Measurements from ENCODE around the gene CCND1.
A peak's percentile ranks its signal among the peaks of the same experiment; 100 is the strongest.

CCND1 gene

DNA sequence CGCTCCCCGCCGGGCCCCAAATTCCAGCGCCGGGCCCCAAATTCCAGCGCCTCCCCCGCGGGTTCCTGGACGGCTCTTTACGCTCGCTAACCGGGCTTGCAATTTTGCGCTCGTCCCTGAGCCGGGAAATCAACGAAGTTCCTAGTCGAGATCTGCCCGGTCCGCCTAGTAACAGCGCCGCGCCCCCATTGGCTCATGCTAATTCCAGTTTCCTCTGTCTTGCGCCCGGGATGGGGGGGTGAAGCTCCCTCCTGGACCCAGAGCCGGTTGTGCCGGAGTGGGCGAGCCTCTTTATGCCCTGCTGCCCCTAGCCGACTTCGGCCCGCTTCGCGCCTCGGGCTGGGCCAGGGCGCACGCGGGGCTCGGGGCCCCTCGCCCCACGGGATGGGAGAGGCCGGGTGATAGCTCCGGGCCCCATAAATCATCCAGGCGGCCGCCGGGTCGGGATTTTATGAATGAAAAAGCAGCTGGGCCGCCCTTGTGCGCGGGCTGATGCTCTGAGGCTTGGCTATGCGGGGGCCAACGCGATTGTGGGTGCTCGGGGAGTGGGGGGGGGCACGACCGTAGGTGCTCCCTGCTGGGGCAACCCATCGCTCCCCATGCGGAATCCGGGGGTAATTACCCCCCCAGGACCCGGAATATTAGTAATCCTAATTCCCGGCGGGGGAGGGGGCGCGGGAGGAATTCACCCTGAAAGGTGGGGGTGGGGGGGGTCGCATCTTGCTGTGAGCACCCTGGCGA lies 1.8 kb upstream of the CCND1 start:
- DNase-seq (ENCODE audit: insufficient read length, low spot score) (no peak), FAIRE-seq (no peak)
- TF ChIP-seq TAF1 (IDR thresholded peaks at IDR 0.05; ENCODE audit: low read depth, low read length) (no peak), SPI1 (IDR thresholded peaks at IDR 0.05; ENCODE audit: low read depth, low read length) (no peak), POU2F2 (IDR thresholded peaks at IDR 0.05; ENCODE audit: low read depth, low read length) (no peak)

DNA sequence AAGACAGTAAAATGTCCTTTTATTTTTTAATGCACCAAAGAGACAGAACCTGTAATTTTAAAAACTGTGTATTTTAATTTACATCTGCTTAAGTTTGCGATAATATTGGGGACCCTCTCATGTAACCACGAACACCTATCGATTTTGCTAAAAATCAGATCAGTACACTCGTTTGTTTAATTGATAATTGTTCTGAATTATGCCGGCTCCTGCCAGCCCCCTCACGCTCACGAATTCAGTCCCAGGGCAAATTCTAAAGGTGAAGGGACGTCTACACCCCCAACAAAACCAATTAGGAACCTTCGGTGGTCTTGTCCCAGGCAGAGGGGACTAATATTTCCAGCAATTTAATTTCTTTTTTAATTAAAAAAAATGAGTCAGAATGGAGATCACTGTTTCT lies 1.1 kb upstream of the CCND1 start:
- TF ChIP-seq POU2F2 (IDR thresholded peaks at IDR 0.05; ENCODE audit: low read depth, low read length) = no peak
- no peak for TF ChIP-seq TAF1 (IDR thresholded peaks at IDR 0.05; ENCODE audit: low read depth, low read length)
- TF ChIP-seq PAX5 (IDR thresholded peaks at IDR 0.05; ENCODE audit: insufficient read depth, low read length, severe bottlenecking) = no peak
- no peak for TF ChIP-seq POLR2A (IDR thresholded peaks at IDR 0.05; ENCODE audit: low read depth, low read length)
- no peak for TF ChIP-seq POLR2AphosphoS5 (IDR thresholded peaks at IDR 0.05; ENCODE audit: low read depth, low read length)
- TF ChIP-seq SPI1 (IDR thresholded peaks at IDR 0.05; ENCODE audit: low read depth, low read length) = no peak
- DNase-seq (ENCODE audit: insufficient read length, low spot score) = no peak
- FAIRE-seq = no peak

- FAIRE-seq = no peak
- no peak for DNase-seq (ENCODE audit: insufficient read length, low spot score)
- TF ChIP-seq SPI1 (IDR thresholded peaks at IDR 0.05; ENCODE audit: low read depth, low read length) (no peak), POLR2AphosphoS5 (IDR thresholded peaks at IDR 0.05; ENCODE audit: low read depth, low read length) (no peak), POLR2A (IDR thresholded peaks at IDR 0.05; ENCODE audit: low read depth, low read length) (no peak), PAX5 (IDR thresholded peaks at IDR 0.05; ENCODE audit: insufficient read depth, low read length, severe bottlenecking) (no peak), POU2F2 (IDR thresholded peaks at IDR 0.05; ENCODE audit: low read depth, low read length) (no peak), TAF1 (IDR thresholded peaks at IDR 0.05; ENCODE audit: low read depth, low read length) (no peak)
These were observed 529 bp upstream of the CCND1 start for GRCh38 chr11:69640260-69640994.

DNA sequence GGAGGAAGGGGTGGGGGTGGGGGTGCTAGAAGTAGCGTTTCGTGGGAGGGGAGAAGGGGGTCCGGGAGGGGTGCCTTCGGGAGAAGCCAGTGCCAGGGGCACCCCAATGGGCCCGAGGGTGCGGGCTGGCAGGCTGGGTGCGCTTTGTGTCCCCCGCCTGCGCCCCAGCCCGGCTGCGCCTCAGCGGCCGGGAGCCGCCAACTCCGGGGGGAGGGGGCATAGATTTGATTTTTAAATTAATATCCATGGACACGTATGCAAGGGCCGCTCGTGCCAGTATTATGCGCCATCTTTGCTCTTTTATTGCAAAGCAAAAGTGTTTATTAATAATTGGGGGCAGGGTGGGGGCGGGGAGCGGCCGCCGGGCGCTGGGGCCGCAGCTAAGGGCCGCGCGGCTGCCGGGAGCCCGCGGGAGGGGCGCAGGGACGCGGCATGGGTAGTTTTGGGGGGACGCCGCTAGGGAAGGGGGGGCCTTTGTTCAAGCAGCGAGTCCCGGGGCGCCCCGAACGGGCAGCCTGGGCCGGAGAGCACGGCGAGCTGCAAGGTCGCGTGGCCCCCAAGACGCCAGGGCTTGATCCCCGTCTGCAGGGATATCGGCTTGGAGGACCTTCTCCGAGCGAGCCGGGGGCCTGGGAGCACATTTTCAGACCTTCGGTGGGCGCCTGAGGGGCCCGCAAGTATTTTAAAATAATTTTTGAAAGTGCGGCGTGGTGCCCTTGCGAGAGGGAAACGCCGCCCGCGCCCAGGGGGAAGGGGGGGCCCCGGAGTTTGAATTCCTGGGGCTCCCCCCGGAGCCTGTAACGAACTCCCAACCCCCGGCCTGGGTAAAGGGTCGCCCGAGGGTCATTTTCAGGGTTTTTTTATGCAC lies 959 bp downstream of the CCND1 start:
- FAIRE-seq (no peak), DNase-seq (ENCODE audit: insufficient read length, low spot score) (no peak)
- TF ChIP-seq SPI1 (IDR thresholded peaks at IDR 0.05; ENCODE audit: low read depth, low read length) (no peak), POU2F2 (IDR thresholded peaks at IDR 0.05; ENCODE audit: low read depth, low read length) (no peak), POLR2A (IDR thresholded peaks at IDR 0.05; ENCODE audit: low read depth, low read length) (no peak), PAX5 (IDR thresholded peaks at IDR 0.05; ENCODE audit: insufficient read depth, low read length, severe bottlenecking) (no peak), TAF1 (IDR thresholded peaks at IDR 0.05; ENCODE audit: low read depth, low read length) (no peak), POLR2AphosphoS5 (IDR thresholded peaks at IDR 0.05; ENCODE audit: low read depth, low read length) (no peak)

DNA sequence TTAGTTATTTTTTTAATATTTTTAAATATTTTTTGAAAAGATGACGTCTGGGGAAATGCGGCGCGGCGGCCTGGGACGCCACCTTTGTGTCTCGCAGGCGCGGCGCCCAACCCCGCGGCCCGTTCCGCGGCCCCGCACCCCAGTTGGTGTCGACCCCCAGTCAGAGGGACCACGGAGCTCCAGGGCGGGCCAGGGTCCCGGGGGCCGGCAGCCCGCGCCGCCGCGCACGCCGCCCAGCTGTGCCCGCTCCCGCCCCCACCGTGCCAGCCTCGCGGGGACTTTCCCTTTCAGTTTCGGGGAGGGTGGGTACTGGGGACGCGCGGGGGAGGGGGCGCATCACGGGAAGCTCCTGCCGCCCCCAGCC lies 1.6 kb downstream of the CCND1 start:
- FAIRE-seq = no peak
- DNase-seq (ENCODE audit: insufficient read length, low spot score) = no peak

GRCh38 chr11:69642913-69643632 lies 2.1 kb downstream of the CCND1 start:
- peak; percentile 92 for DNase-seq (ENCODE audit: insufficient read length, low spot score)
- peak; percentile 90 for FAIRE-seq
- TF ChIP-seq TAF1 (IDR thresholded peaks at IDR 0.05; ENCODE audit: low read depth, low read length) (no peak), SPI1 (IDR thresholded peaks at IDR 0.05; ENCODE audit: low read depth, low read length) (no peak), PAX5 (IDR thresholded peaks at IDR 0.05; ENCODE audit: insufficient read depth, low read length, severe bottlenecking) (no peak), POLR2A (IDR thresholded peaks at IDR 0.05; ENCODE audit: low read depth, low read length) (no peak), POU2F2 (IDR thresholded peaks at IDR 0.05; ENCODE audit: low read depth, low read length) (no peak), POLR2AphosphoS5 (IDR thresholded peaks at IDR 0.05; ENCODE audit: low read depth, low read length) (no peak)

More for the DNA sequence above, 1.6 kb downstream of the CCND1 start:
- TF ChIP-seq POLR2AphosphoS5 (IDR thresholded peaks at IDR 0.05; ENCODE audit: low read depth, low read length) (no peak), TAF1 (IDR thresholded peaks at IDR 0.05; ENCODE audit: low read depth, low read length) (no peak), PAX5 (IDR thresholded peaks at IDR 0.05; ENCODE audit: insufficient read depth, low read length, severe bottlenecking) (no peak), POLR2A (IDR thresholded peaks at IDR 0.05; ENCODE audit: low read depth, low read length) (no peak)

GRCh38 chr11:69643646-69644045 lies 2.7 kb downstream of the CCND1 start:
- no peak for FAIRE-seq
- no peak for DNase-seq (ENCODE audit: insufficient read length, low spot score)
- TF ChIP-seq POLR2AphosphoS5 (IDR thresholded peaks at IDR 0.05; ENCODE audit: low read depth, low read length) = no peak
- TF ChIP-seq POU2F2 (IDR thresholded peaks at IDR 0.05; ENCODE audit: low read depth, low read length) = no peak
- no peak for TF ChIP-seq PAX5 (IDR thresholded peaks at IDR 0.05; ENCODE audit: insufficient read depth, low read length, severe bottlenecking)
- TF ChIP-seq TAF1 (IDR thresholded peaks at IDR 0.05; ENCODE audit: low read depth, low read length) = no peak
- TF ChIP-seq POLR2A (IDR thresholded peaks at IDR 0.05; ENCODE audit: low read depth, low read length) = no peak
- no peak for TF ChIP-seq SPI1 (IDR thresholded peaks at IDR 0.05; ENCODE audit: low read depth, low read length)

DNA sequence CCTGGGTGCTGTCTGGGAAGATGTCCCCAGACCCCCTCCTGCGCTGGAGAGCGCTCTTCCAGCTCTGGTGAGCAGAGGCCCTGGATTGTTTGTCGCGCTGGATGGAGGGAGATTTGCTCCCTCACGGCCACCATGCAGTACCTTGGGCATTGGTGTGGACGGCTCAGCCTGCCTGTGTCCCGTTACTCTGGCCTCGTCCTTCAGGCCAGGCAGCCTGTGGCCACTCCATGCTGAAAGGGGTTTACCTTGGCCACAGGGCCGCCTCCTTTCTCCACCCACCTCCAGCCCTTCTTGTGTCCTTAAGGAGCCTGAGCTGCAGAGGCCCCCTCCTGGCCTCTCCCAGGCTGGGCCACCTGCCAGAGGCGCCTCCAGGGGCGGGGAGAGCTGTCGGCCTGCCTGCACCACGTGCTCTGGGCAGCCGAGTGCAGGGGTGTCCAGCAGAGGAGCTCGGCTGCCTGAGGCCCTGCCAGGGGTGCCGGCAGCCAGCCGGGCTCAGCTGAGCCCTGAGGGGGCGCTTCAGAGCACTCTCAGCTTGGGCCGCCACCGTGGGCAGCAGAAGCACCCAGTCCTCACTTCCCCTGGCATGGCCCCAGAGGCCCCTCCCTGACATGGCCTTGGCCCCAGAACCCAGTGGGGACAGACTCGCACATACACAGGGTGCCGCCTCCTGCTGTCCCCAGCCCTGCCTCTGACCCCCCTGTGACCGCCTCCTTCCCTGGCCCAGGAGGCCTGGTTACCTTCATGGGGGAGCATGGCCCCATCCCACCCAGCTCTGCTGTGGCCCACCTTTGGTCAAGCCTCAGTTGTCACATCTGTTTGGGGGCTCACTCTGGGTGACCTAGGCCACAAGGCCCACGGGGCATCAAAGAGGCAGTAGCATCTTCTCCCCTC lies 3.4 kb downstream of the CCND1 start:
- DNase-seq (ENCODE audit: insufficient read length, low spot score) = no peak
- TF ChIP-seq SPI1 (IDR thresholded peaks at IDR 0.05; ENCODE audit: low read depth, low read length) = no peak
- TF ChIP-seq TAF1 (IDR thresholded peaks at IDR 0.05; ENCODE audit: low read depth, low read length) = no peak
- TF ChIP-seq POU2F2 (IDR thresholded peaks at IDR 0.05; ENCODE audit: low read depth, low read length) = no peak
- no peak for TF ChIP-seq PAX5 (IDR thresholded peaks at IDR 0.05; ENCODE audit: insufficient read depth, low read length, severe bottlenecking)
- TF ChIP-seq POLR2AphosphoS5 (IDR thresholded peaks at IDR 0.05; ENCODE audit: low read depth, low read length) = no peak
- no peak for TF ChIP-seq POLR2A (IDR thresholded peaks at IDR 0.05; ENCODE audit: low read depth, low read length)
- FAIRE-seq = no peak

All from GM12891 (cell line).